ENCODE measurements around the gene VEGFA. TPM values are rescaled to one million over a fixed set of nuclear protein-coding genes. Genes with fewer than 3 reads are reported as not detected.

VEGFA gene
- total and polyA plus RNA-seq, 2 donors, result 18.4 to 24.1 TPM

- H3K27ac ChIP-seq (ENCODE audit: low read depth in 1 of 2, low read length in 1 of 2), result no peak overlapping the region
- no peaks in the 10 kb centered on the region for H3K27me3 ChIP-seq (ENCODE audit: control insufficient read depth in 2 of 2, insufficient read depth in 1 of 2, low read length in 1 of 2)
- 86% methylated on average over 3 of the region's 3 CpGs for WGBS
- peaks cover 8 to 20% of the 10 kb centered on the region in 2 donors for H3K4me1 ChIP-seq (ENCODE audit: control insufficient read depth in 2 of 2, insufficient read depth in 2 of 2, low read length in 2 of 2)
- H3K4me3 ChIP-seq (ENCODE audit: low read length in 2 of 2), result no peak overlapping the region
- no peak for DNase-seq (ENCODE audit: low read depth in 6 of 9, low spot score in 9 of 9)
- H3K36me3 ChIP-seq (ENCODE audit: control insufficient read depth in 2 of 2, insufficient read depth in 2 of 2, low read length in 1 of 2), result no peaks in the 10 kb centered on the region
- H3K9me3 ChIP-seq (ENCODE audit: control insufficient read depth in 2 of 2, insufficient read depth in 1 of 2, low read length in 1 of 2), result no peaks in the 10 kb centered on the region
Measured at GRCh38 chr6:43727634-43728033, 42.4 kb upstream of the VEGFA start.

GRCh38 chr6:43728586-43728985, 41.4 kb upstream of the VEGFA start:
- peaks cover 8 to 24% of the 10 kb centered on the region in 2 donors for H3K4me1 ChIP-seq (ENCODE audit: control insufficient read depth in 2 of 2, insufficient read depth in 2 of 2, low read length in 2 of 2)
- 93% methylated on average over 2 of the region's 2 CpGs for WGBS
- H3K27ac ChIP-seq (ENCODE audit: low read depth in 1 of 2, low read length in 1 of 2), result no peak overlapping the region
- H3K36me3 ChIP-seq (ENCODE audit: control insufficient read depth in 2 of 2, insufficient read depth in 2 of 2, low read length in 1 of 2), result no peaks in the 10 kb centered on the region
- DNase-seq (ENCODE audit: low read depth in 6 of 9, low spot score in 9 of 9), result no peak
- H3K9me3 ChIP-seq (ENCODE audit: control insufficient read depth in 2 of 2, insufficient read depth in 1 of 2, low read length in 1 of 2), result no peaks in the 10 kb centered on the region
- H3K27me3 ChIP-seq (ENCODE audit: control insufficient read depth in 2 of 2, insufficient read depth in 1 of 2, low read length in 1 of 2), result no peaks in the 10 kb centered on the region
- H3K4me3 ChIP-seq (ENCODE audit: low read length in 2 of 2), result no peak overlapping the region

- no peaks in the 10 kb centered on the region for H3K27me3 ChIP-seq (ENCODE audit: control insufficient read depth in 2 of 2, insufficient read depth in 1 of 2, low read length in 1 of 2)
- peaks cover 18 to 28% of the 10 kb centered on the region in 2 donors for H3K4me1 ChIP-seq (ENCODE audit: control insufficient read depth in 2 of 2, insufficient read depth in 2 of 2, low read length in 2 of 2)
- no peaks in the 10 kb centered on the region for H3K9me3 ChIP-seq (ENCODE audit: control insufficient read depth in 2 of 2, insufficient read depth in 1 of 2, low read length in 1 of 2)
- no peaks in the 10 kb centered on the region for H3K36me3 ChIP-seq (ENCODE audit: control insufficient read depth in 2 of 2, insufficient read depth in 2 of 2, low read length in 1 of 2)
- H3K4me3 ChIP-seq (ENCODE audit: low read length in 2 of 2), result no peak overlapping the region
- H3K27ac ChIP-seq (ENCODE audit: low read depth in 1 of 2, low read length in 1 of 2), result no peak overlapping the region
- DNase-seq (ENCODE audit: low read depth in 6 of 9, low spot score in 9 of 9), result no peak
- 98% methylated on average over 6 of the region's 6 CpGs for WGBS
Measured at GRCh38 chr6:43729537-43729936, 40.5 kb upstream of the VEGFA start.

- Histone ChIP-seq H3K4me1 (ENCODE audit: control insufficient read depth in 2 of 2, insufficient read depth in 2 of 2, low read length in 2 of 2) (peaks cover 11 to 22% of the 10 kb centered on the region in 2 donors), H3K36me3 (ENCODE audit: control insufficient read depth in 2 of 2, insufficient read depth in 2 of 2, low read length in 1 of 2) (no peaks in the 10 kb centered on the region), H3K27me3 (ENCODE audit: control insufficient read depth in 2 of 2, insufficient read depth in 1 of 2, low read length in 1 of 2) (no peaks in the 10 kb centered on the region), H3K9me3 (ENCODE audit: control insufficient read depth in 2 of 2, insufficient read depth in 1 of 2, low read length in 1 of 2) (peaks cover 0 to under 1% of the 10 kb centered on the region in 2 donors), H3K27ac (ENCODE audit: low read depth in 1 of 2, low read length in 1 of 2) (no peak overlapping the region), H3K4me3 (ENCODE audit: low read length in 2 of 2) (no peak overlapping the region)
- no peak for DNase-seq (ENCODE audit: low read depth in 6 of 9, low spot score in 9 of 9)
Measured at GRCh38 chr6:43730634-43731033, 39.4 kb upstream of the VEGFA start.

GRCh38 chr6:43733471-43734293, 36.3 kb upstream of the VEGFA start:
- Histone ChIP-seq H3K4me3 (ENCODE audit: low read length in 2 of 2) (no peak overlapping the region), H3K27ac (ENCODE audit: low read depth in 1 of 2, low read length in 1 of 2) (peak overlapping the region; percentile 59 to 77)
- peak in 3 of 9 donors; percentile 37 to 45 (median 44) for DNase-seq (ENCODE audit: low read depth in 6 of 9, low spot score in 9 of 9)

GRCh38 chr6:43734294-43734665, 35.7 kb upstream of the VEGFA start:
- Histone ChIP-seq H3K4me1 (ENCODE audit: control insufficient read depth in 2 of 2, insufficient read depth in 2 of 2, low read length in 2 of 2) (peaks cover 11 to 19% of the 10 kb centered on the region in 2 donors), H3K4me3 (ENCODE audit: low read length in 2 of 2) (no peak overlapping the region), H3K27ac (ENCODE audit: low read depth in 1 of 2, low read length in 1 of 2) (peak overlapping the region; percentile 42 to 58), H3K27me3 (ENCODE audit: control insufficient read depth in 2 of 2, insufficient read depth in 1 of 2, low read length in 1 of 2) (no peaks in the 10 kb centered on the region), H3K9me3 (ENCODE audit: control insufficient read depth in 2 of 2, insufficient read depth in 1 of 2, low read length in 1 of 2) (peaks cover 0 to 8% of the 10 kb centered on the region in 2 donors), H3K36me3 (ENCODE audit: control insufficient read depth in 2 of 2, insufficient read depth in 2 of 2, low read length in 1 of 2) (no peaks in the 10 kb centered on the region)
- no peak for DNase-seq (ENCODE audit: low read depth in 6 of 9, low spot score in 9 of 9)
- WGBS, result 61% methylated on average over 3 of the region's 3 CpGs

More at GRCh38 chr6:43733471-43734293, 36.3 kb upstream of the VEGFA start:
- Histone ChIP-seq H3K4me1 (ENCODE audit: control insufficient read depth in 2 of 2, insufficient read depth in 2 of 2, low read length in 2 of 2) (peaks cover 11 to 19% of the 10 kb centered on the region in 2 donors), H3K36me3 (ENCODE audit: control insufficient read depth in 2 of 2, insufficient read depth in 2 of 2, low read length in 1 of 2) (no peaks in the 10 kb centered on the region), H3K9me3 (ENCODE audit: control insufficient read depth in 2 of 2, insufficient read depth in 1 of 2, low read length in 1 of 2) (peaks cover 0 to 8% of the 10 kb centered on the region in 2 donors), H3K27me3 (ENCODE audit: control insufficient read depth in 2 of 2, insufficient read depth in 1 of 2, low read length in 1 of 2) (no peaks in the 10 kb centered on the region)
- 33% methylated on average over 10 of the region's 10 CpGs for WGBS

GRCh38 chr6:43735642-43736199, 34.3 kb upstream of the VEGFA start:
- Histone ChIP-seq H3K36me3 (ENCODE audit: control insufficient read depth in 2 of 2, insufficient read depth in 2 of 2, low read length in 1 of 2) (no peaks in the 10 kb centered on the region), H3K27me3 (ENCODE audit: control insufficient read depth in 2 of 2, insufficient read depth in 1 of 2, low read length in 1 of 2) (no peaks in the 10 kb centered on the region), H3K27ac (ENCODE audit: low read depth in 1 of 2, low read length in 1 of 2) (no peak overlapping the region), H3K4me1 (ENCODE audit: control insufficient read depth in 2 of 2, insufficient read depth in 2 of 2, low read length in 2 of 2) (peaks cover 11 to 22% of the 10 kb centered on the region in 2 donors), H3K9me3 (ENCODE audit: control insufficient read depth in 2 of 2, insufficient read depth in 1 of 2, low read length in 1 of 2) (peaks cover 0 to 8% of the 10 kb centered on the region in 2 donors), H3K4me3 (ENCODE audit: low read length in 2 of 2) (no peak overlapping the region)
- 94% methylated on average over 2 of the region's 2 CpGs for WGBS
- DNase-seq (ENCODE audit: low read depth in 6 of 9, low spot score in 9 of 9), result no peak

- H3K36me3 ChIP-seq (ENCODE audit: control insufficient read depth in 2 of 2, insufficient read depth in 2 of 2, low read length in 1 of 2), result no peaks in the 10 kb centered on the region
- 99% methylated on average over 2 of the region's 2 CpGs for WGBS
- peaks cover 0 to 8% of the 10 kb centered on the region in 2 donors for H3K9me3 ChIP-seq (ENCODE audit: control insufficient read depth in 2 of 2, insufficient read depth in 1 of 2, low read length in 1 of 2)
- H3K27ac ChIP-seq (ENCODE audit: low read depth in 1 of 2, low read length in 1 of 2), result no peak overlapping the region
- H3K4me3 ChIP-seq (ENCODE audit: low read length in 2 of 2), result no peak overlapping the region
- peaks cover 11 to 22% of the 10 kb centered on the region in 2 donors for H3K4me1 ChIP-seq (ENCODE audit: control insufficient read depth in 2 of 2, insufficient read depth in 2 of 2, low read length in 2 of 2)
- H3K27me3 ChIP-seq (ENCODE audit: control insufficient read depth in 2 of 2, insufficient read depth in 1 of 2, low read length in 1 of 2), result no peaks in the 10 kb centered on the region
- no peak for DNase-seq (ENCODE audit: low read depth in 6 of 9, low spot score in 9 of 9)
Measured at GRCh38 chr6:43736211-43736786, 33.7 kb upstream of the VEGFA start.

GRCh38 chr6:43736844-43737243, 33.2 kb upstream of the VEGFA start:
- peaks cover 11 to 22% of the 10 kb centered on the region in 2 donors for H3K4me1 ChIP-seq (ENCODE audit: control insufficient read depth in 2 of 2, insufficient read depth in 2 of 2, low read length in 2 of 2)
- WGBS, result 96% methylated on average over 2 of the region's 2 CpGs
- peaks cover 0 to 8% of the 10 kb centered on the region in 2 donors for H3K9me3 ChIP-seq (ENCODE audit: control insufficient read depth in 2 of 2, insufficient read depth in 1 of 2, low read length in 1 of 2)
- DNase-seq (ENCODE audit: low read depth in 6 of 9, low spot score in 9 of 9), result no peak
- H3K27me3 ChIP-seq (ENCODE audit: control insufficient read depth in 2 of 2, insufficient read depth in 1 of 2, low read length in 1 of 2), result no peaks in the 10 kb centered on the region
- no peak overlapping the region for H3K27ac ChIP-seq (ENCODE audit: low read depth in 1 of 2, low read length in 1 of 2)
- H3K36me3 ChIP-seq (ENCODE audit: control insufficient read depth in 2 of 2, insufficient read depth in 2 of 2, low read length in 1 of 2), result no peaks in the 10 kb centered on the region
- no peak overlapping the region for H3K4me3 ChIP-seq (ENCODE audit: low read length in 2 of 2)
